Measurements from ENCODE around the gene ZNF850. TPM values are rescaled to one million over a fixed set of nuclear protein-coding genes. Genes with fewer than 3 reads are reported as not detected.
"Not testable (repeated sequence)": the region's sequence is repeated elsewhere in the genome, so short reads cannot be mapped to it uniquely, and the experiment has no call there.

The ZNF850 gene
- total RNA-seq, 6 experiments from 2014 or later, result 0.68 to 1.1 (median 0.96) TPM

DNA sequence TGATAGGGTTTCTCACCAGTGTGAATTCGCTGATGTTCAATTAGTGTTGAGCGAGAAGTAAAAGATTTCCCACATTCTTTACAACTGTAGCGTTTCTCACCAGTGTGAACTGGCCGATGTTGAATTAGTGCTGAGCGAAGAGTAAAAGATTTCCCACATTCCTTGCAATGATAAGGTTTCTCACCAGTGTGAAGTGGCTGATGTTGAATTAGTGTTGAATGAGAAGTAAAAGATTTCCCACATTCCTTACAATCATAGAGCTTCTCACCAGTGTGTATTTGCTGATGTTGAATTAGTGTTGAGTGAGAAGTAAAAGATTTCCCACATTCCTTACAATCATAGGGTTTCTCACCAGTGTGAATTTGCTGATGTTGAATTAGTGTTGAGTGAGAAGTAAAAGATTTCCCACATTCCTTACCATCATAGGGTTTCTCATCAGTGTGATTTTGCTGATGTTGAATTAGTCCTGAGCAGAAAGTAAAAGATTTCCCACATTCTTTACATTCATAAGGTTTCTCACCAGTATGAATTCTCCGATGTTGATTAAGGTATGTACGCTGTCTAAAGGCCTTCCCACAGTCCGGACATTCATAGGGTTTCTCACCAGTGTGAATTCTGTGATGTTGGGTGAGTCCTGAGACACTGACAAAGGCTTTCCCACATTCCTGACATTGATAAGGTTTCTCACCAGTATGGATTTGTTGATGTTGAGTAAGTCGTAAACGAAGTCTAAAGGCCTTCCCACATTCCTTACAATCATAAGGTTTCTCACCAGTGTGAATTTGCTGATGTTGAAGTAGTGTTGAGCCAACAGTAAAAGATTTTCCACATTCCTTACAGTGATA lies 24.0 kb downstream of the ZNF850 start:
- DNase-seq (no peak), ATAC-seq (no peak)
- no peak overlapping the region for H3K4me3 ChIP-seq
- no peaks in the 10 kb centered on the region for H3K27me3 ChIP-seq
- peaks cover 0 to 38% (median 6%) of the 10 kb centered on the region in 4 donors for H3K36me3 ChIP-seq
- no peak overlapping the region for H3K27ac ChIP-seq
- peaks cover 0 to 87% (median 38%) of the 10 kb centered on the region in 4 donors for H3K9me3 ChIP-seq
- no peak for TF ChIP-seq POLR2A (IDR thresholded peaks at IDR 0.05)
- TF ChIP-seq, protein P1, sequence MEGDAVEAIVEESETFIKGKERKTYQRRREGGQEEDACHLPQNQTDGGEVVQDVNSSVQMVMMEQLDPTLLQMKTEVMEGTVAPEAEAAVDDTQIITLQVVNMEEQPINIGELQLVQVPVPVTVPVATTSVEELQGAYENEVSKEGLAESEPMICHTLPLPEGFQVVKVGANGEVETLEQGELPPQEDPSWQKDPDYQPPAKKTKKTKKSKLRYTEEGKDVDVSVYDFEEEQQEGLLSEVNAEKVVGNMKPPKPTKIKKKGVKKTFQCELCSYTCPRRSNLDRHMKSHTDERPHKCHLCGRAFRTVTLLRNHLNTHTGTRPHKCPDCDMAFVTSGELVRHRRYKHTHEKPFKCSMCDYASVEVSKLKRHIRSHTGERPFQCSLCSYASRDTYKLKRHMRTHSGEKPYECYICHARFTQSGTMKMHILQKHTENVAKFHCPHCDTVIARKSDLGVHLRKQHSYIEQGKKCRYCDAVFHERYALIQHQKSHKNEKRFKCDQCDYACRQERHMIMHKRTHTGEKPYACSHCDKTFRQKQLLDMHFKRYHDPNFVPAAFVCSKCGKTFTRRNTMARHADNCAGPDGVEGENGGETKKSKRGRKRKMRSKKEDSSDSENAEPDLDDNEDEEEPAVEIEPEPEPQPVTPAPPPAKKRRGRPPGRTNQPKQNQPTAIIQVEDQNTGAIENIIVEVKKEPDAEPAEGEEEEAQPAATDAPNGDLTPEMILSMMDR (IDR thresholded peaks at IDR 0.05), result no peak
- intact Hi-C loops (cut with DNase I), result no loop called here
- no peaks in the 10 kb centered on the region for H3K4me1 ChIP-seq
- 97% methylated on average over 10 of the region's 10 CpGs for WGBS (ENCODE audit: insufficient coverage, low coverage, low lambda C conversion rate, missing lambda C conversion rate)

DNA sequence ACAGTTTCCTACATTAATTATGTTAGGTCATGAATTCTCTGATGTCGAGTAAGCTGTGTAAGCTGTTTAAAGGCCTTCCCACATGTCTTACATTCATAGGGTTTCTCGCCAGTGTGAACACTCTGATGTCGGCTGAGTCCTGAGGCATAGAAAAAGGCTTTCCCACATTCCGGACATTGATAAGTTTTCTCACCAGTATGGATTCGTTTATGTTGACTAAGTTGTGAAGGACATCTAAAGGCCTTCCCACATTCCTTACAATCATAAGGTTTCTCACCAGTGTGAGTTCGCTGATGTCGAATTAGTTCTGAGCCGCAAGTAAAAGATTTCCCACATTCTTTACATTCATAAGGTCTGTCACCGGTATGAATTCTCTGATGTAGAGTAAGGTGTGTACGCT lies 24.9 kb downstream of the ZNF850 start:
- H3K4me3 ChIP-seq, result no peak overlapping the region
- no peaks in the 10 kb centered on the region for H3K27me3 ChIP-seq
- DNase-seq, result no peak
- H3K9me3 ChIP-seq, result peaks cover 0 to 90% (median 39%) of the 10 kb centered on the region in 4 donors
- H3K4me1 ChIP-seq, result no peaks in the 10 kb centered on the region
- ATAC-seq, result no peak
- H3K36me3 ChIP-seq, result peaks cover 0 to 36% (median 6%) of the 10 kb centered on the region in 4 donors
- H3K27ac ChIP-seq, result no peak overlapping the region
- WGBS (ENCODE audit: insufficient coverage, low coverage, low lambda C conversion rate, missing lambda C conversion rate), result 99% methylated on average over 10 of the region's 10 CpGs
- intact Hi-C loops (cut with DNase I), result no loop called here
- TF ChIP-seq, protein P1 (IDR thresholded peaks at IDR 0.05), result no peak
- TF ChIP-seq POLR2A (IDR thresholded peaks at IDR 0.05), result no peak

DNA sequence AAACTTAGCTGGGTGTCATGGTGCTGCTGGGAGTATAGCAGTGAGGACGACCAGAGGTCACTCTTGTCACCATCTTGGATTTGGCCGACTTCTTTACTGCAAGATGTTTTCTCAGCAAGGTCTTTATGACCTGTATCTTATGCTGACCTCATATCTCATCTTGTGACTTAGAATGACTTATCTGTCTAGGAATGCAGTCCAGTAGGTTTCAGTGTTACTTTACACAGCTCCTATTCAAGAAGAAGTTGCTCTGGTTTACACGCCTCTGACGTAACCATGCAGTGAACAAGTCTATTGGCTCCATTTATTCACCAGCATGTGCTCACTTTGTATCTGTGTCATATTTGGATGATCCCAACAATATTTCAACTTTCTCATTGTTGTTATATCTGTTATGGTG lies 26.7 kb downstream of the ZNF850 start:
- TF ChIP-seq POLR2A (IDR thresholded peaks at IDR 0.05), result no peak
- TF ChIP-seq, protein P1 (IDR thresholded peaks at IDR 0.05), result no peak
- WGBS (ENCODE audit: insufficient coverage, low coverage, low lambda C conversion rate, missing lambda C conversion rate), result 98% methylated on average over 4 of the region's 4 CpGs
- H3K4me1 ChIP-seq, result no peaks in the 10 kb centered on the region
- no peak overlapping the region for H3K27ac ChIP-seq
- intact Hi-C loops (cut with DNase I), result no loop called here
- peaks cover 0 to 95% (median 42%) of the 10 kb centered on the region in 4 donors for H3K9me3 ChIP-seq
- DNase-seq (no peak), ATAC-seq (no peak)
- no peak overlapping the region for H3K4me3 ChIP-seq
- H3K27me3 ChIP-seq, result no peaks in the 10 kb centered on the region
- H3K36me3 ChIP-seq, result peaks cover 0 to 28% (median 6%) of the 10 kb centered on the region in 4 donors

DNA sequence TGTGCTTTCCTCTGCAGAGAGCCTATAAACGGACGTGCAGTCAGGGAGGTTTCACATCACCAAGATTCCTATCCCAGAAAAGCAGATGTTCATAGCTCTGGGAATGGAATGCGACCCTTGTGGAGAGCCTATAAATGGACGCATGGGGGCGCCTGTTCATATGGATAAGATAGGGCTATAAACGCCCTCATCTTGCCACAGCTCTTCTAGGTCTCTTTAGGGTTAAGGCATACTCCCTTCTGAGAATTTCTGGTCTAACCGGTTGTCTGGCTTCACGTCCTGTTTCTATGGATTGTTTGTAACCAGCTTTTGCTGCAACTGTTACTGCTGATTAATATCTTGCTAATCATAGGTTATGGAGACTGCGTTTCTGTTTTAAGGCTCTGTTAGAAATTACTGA lies 36.4 kb downstream of the ZNF850 start:
- H3K4me3 ChIP-seq; intact Hi-C loops (cut with DNase I); H3K27ac ChIP-seq; ATAC-seq; DNase-seq; H3K36me3 ChIP-seq; H3K4me1 ChIP-seq; H3K27me3 ChIP-seq: not testable (repeated sequence)
- H3K9me3 ChIP-seq, result peaks cover 15 to 75% (median 25%) of the 10 kb centered on the region in 4 donors
- 73% methylated on average over 5 of the region's 9 CpGs for WGBS (ENCODE audit: insufficient coverage, low coverage, low lambda C conversion rate, missing lambda C conversion rate)
